ENCODE data around the gene PMAIP1. TPM values are rescaled to one million over a fixed set of nuclear protein-coding genes. Genes with fewer than 3 reads are reported as not detected.

Gene PMAIP1
- polyA plus RNA-seq, 1 of the 3 experiments (the other 2 are of a cell fraction): 76.9 TPM

DNA sequence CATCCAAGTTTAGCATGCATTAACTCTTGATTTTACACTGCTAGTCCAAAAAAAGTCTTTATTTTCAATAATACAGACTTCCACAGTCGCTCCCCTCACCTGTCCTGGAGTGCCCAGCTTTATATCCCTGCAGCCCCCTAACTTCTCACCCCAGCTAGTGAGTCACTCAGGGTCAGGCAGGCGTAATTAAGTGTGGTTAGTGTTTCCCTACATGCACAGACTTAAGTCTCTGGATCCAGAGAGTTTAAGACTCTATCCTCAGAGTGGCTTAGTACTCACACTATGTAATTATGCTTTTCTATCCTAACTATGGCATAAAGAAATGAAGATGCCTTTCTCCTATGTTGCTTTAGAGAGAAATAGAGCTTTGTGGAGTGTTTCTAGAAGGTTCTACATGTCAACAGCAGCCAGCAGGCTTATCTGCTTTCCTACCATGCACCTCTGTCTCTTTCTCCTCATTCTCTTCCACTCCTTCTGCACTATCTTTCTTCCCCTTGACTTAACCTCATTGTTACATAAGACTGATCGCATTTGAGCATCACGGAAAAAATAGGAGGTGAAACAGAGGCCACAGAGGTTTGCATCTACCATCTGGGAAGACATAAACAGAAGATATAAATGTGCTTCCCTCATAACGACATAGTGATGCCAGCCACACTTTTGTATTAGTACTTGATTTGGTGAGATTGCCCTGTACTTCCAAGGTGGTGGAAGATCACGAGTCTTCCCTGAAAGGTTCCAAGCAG is 34.4 kb upstream of the PMAIP1 start:
- Histone ChIP-seq H3F3A (replicated peaks; ENCODE audit: insufficient read depth) (peaks cover 13% of the 10 kb centered on the region), H3K4me2 (no peak overlapping the region), H3K79me2 (ENCODE audit: insufficient read depth) (no peaks in the 10 kb centered on the region), H3K9me2 (no peaks in the 10 kb centered on the region), H3K9me3 (no peaks in the 10 kb centered on the region), H3K27ac (ENCODE audit: low read depth in 2 of 2, low read length in 1 of 2) (no peak overlapping the region), H3K4me3 (ENCODE audit: low read depth in 2 of 2, low read length in 1 of 2) (no peak overlapping the region), H3K27me3 (ENCODE audit: insufficient read depth) (no peaks in the 10 kb centered on the region), H3K36me3 (replicated peaks in 1 of 2; ENCODE audit: control insufficient read depth in 1 of 2, insufficient read depth in 2 of 2, low read length in 1 of 2) (no peaks in the 10 kb centered on the region), H4K20me1 (ENCODE audit: insufficient read depth) (no peaks in the 10 kb centered on the region), H3K9ac (no peak overlapping the region), H2AFZ (ENCODE audit: low read depth) (no peak overlapping the region), H3K4me1 (ENCODE audit: control insufficient read depth in 1 of 2, insufficient read depth in 2 of 2, low read depth in 1 of 2, low read length in 1 of 2) (no peaks in the 10 kb centered on the region)
- DNase-seq: no peak
- 88% methylated on average over 6 of the region's 6 CpGs for WGBS (ENCODE audit: low lambda C conversion rate)
- ChIA-PET CTCF (no interaction called here), POLR2A (no interaction called here)
- TF ChIP-seq MAX (IDR thresholded peaks at IDR 0.05; ENCODE audit: low read depth): no peak
- TF ChIP-seq FOXM1 (IDR thresholded peaks at IDR 0.05; ENCODE audit: low read depth): no peak
- no peak for TF ChIP-seq RCOR1 (IDR thresholded peaks at IDR 0.05; ENCODE audit: low read length)
- TF ChIP-seq SIN3A (IDR thresholded peaks at IDR 0.05; ENCODE audit: borderline replicate concordance, low read depth, low read length): no peak
- TF ChIP-seq, protein P1, sequence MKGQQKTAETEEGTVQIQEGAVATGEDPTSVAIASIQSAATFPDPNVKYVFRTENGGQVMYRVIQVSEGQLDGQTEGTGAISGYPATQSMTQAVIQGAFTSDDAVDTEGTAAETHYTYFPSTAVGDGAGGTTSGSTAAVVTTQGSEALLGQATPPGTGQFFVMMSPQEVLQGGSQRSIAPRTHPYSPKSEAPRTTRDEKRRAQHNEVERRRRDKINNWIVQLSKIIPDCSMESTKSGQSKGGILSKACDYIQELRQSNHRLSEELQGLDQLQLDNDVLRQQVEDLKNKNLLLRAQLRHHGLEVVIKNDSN (IDR thresholded peaks at IDR 0.05; ENCODE audit: borderline replicate concordance, low read depth): no peak
- no peak for TF ChIP-seq ELF1 (IDR thresholded peaks at IDR 0.05)
- TF ChIP-seq RAD21 (IDR thresholded peaks at IDR 0.05; ENCODE audit: low read length): no peak
- TF ChIP-seq FOSL2 (IDR thresholded peaks at IDR 0.05; ENCODE audit: borderline replicate concordance, low read depth): no peak
- TF ChIP-seq EP300 (IDR thresholded peaks at IDR 0.05; ENCODE audit: borderline replicate concordance in 1 of 2, low read depth in 1 of 2, low read length in 1 of 2): no peak
- TF ChIP-seq CHD2 (IDR thresholded peaks at IDR 0.05; ENCODE audit: low read length, partially characterized antibody): no peak
- no peak for TF ChIP-seq GABPA (IDR thresholded peaks at IDR 0.05; ENCODE audit: low read depth)
- TF ChIP-seq, protein P2, sequence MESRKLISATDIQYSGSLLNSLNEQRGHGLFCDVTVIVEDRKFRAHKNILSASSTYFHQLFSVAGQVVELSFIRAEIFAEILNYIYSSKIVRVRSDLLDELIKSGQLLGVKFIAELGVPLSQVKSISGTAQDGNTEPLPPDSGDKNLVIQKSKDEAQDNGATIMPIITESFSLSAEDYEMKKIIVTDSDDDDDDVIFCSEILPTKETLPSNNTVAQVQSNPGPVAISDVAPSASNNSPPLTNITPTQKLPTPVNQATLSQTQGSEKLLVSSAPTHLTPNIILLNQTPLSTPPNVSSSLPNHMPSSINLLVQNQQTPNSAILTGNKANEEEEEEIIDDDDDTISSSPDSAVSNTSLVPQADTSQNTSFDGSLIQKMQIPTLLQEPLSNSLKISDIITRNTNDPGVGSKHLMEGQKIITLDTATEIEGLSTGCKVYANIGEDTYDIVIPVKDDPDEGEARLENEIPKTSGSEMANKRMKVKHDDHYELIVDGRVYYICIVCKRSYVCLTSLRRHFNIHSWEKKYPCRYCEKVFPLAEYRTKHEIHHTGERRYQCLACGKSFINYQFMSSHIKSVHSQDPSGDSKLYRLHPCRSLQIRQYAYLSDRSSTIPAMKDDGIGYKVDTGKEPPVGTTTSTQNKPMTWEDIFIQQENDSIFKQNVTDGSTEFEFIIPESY (IDR thresholded peaks at IDR 0.05; ENCODE audit: borderline replicate concordance, low read depth): no peak
- TF ChIP-seq TEAD4 (IDR thresholded peaks at IDR 0.05; ENCODE audit: borderline replicate concordance, insufficient read depth): no peak
- TF ChIP-seq MXI1 (IDR thresholded peaks at IDR 0.05; ENCODE audit: low read depth, low read length): no peak
- no peak for TF ChIP-seq POLR2AphosphoS5 (IDR thresholded peaks at IDR 0.05; ENCODE audit: low read depth, low read length)
- no peak for TF ChIP-seq TAF1 (IDR thresholded peaks at IDR 0.05; ENCODE audit: borderline replicate concordance, low read depth, low read length)
- TF ChIP-seq, protein P3, sequence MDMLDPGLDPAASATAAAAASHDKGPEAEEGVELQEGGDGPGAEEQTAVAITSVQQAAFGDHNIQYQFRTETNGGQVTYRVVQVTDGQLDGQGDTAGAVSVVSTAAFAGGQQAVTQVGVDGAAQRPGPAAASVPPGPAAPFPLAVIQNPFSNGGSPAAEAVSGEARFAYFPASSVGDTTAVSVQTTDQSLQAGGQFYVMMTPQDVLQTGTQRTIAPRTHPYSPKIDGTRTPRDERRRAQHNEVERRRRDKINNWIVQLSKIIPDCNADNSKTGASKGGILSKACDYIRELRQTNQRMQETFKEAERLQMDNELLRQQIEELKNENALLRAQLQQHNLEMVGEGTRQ (IDR thresholded peaks at IDR 0.05; ENCODE audit: borderline replicate concordance, low read depth, low read length): no peak
- TF ChIP-seq, protein P4, sequence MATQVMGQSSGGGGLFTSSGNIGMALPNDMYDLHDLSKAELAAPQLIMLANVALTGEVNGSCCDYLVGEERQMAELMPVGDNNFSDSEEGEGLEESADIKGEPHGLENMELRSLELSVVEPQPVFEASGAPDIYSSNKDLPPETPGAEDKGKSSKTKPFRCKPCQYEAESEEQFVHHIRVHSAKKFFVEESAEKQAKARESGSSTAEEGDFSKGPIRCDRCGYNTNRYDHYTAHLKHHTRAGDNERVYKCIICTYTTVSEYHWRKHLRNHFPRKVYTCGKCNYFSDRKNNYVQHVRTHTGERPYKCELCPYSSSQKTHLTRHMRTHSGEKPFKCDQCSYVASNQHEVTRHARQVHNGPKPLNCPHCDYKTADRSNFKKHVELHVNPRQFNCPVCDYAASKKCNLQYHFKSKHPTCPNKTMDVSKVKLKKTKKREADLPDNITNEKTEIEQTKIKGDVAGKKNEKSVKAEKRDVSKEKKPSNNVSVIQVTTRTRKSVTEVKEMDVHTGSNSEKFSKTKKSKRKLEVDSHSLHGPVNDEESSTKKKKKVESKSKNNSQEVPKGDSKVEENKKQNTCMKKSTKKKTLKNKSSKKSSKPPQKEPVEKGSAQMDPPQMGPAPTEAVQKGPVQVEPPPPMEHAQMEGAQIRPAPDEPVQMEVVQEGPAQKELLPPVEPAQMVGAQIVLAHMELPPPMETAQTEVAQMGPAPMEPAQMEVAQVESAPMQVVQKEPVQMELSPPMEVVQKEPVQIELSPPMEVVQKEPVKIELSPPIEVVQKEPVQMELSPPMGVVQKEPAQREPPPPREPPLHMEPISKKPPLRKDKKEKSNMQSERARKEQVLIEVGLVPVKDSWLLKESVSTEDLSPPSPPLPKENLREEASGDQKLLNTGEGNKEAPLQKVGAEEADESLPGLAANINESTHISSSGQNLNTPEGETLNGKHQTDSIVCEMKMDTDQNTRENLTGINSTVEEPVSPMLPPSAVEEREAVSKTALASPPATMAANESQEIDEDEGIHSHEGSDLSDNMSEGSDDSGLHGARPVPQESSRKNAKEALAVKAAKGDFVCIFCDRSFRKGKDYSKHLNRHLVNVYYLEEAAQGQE (IDR thresholded peaks at IDR 0.05; ENCODE audit: low read depth, low read length): no peak
